H1 (cell line): ENCODE measurements around the gene GP5. TPM values are rescaled to one million over a fixed set of nuclear protein-coding genes. Genes with fewer than 3 reads are reported as not detected.

Experiments used
- CTCF ChIA-PET: fragments of 300-600 bp; sonication (Branson Sonifier 250); formaldehyde crosslinking; loops from one replicate; lab custom pipeline; 2021; ENCODE audit not compliant: partially characterized antibody; lab: Charles Lee
- POLR2A ChIA-PET: fragments of 300-600 bp; sonication (Branson Sonifier 250); formaldehyde crosslinking; loops from one replicate; lab custom pipeline; 2021; ENCODE audit warnings: inconsistent platforms; ENCODE audit not compliant: partially characterized antibody; lab: Charles Lee
- DNase-seq, 2 experiments: peaks; one replicate each; pipeline versions ENCODE4 v3.0.0 to v3.0.0-alpha.2; 2010 to 2022; ENCODE audit warnings: low spot score in 2 of 2, low read depth in 1 of 2, mixed read lengths in 1 of 2
- FAIRE-seq: peaks from 2 replicates; lab custom pipeline; 2011; peaks lifted over from hg19 to GRCh38; lab: Jason Lieb, UNC
- H2AFZ ChIP-seq: 2 replicates; pipeline ENCODE4 v1.8.1; 2012; ENCODE audit warnings: low read length, inconsistent platforms
- H2AK5ac ChIP-seq: 2 replicates; pipeline ENCODE4 v1.6.1; 2013; ENCODE audit warnings: low read depth, low read length
- H2BK120ac ChIP-seq: replicated peaks from 2 replicates; pipeline ENCODE3; 2013; ENCODE audit warnings: low read depth, low read length, inconsistent platforms
- H2BK12ac ChIP-seq: 2 replicates; pipeline ENCODE4 v1.6.1; 2013; ENCODE audit warnings: low read depth, low read length
- H2BK15ac ChIP-seq: 2 replicates; pipeline ENCODE4 v1.6.1; 2013; ENCODE audit warnings: low read length
- H2BK20ac ChIP-seq: 2 replicates; pipeline ENCODE4 v1.6.1; 2013; ENCODE audit warnings: low read length
- H2BK5ac ChIP-seq: 2 replicates; pipeline ENCODE4 v1.6.1; 2013; ENCODE audit warnings: low read depth, low read length
- H3K14ac ChIP-seq: 2 replicates; pipeline ENCODE4 v1.6.1; 2013; ENCODE audit warnings: inconsistent platforms; ENCODE audit not compliant: insufficient read length
- H3K18ac ChIP-seq: 2 replicates; pipeline ENCODE4 v1.6.1; 2013; ENCODE audit warnings: low read length; ENCODE audit errors: extremely low read depth
- H3K23ac ChIP-seq: 2 replicates; pipeline ENCODE4 v1.6.1; 2013; ENCODE audit warnings: inconsistent platforms; ENCODE audit not compliant: insufficient read length
- H3K23me2 ChIP-seq: 2 replicates; pipeline ENCODE4 v1.6.1; 2013; ENCODE audit warnings: low read depth, low read length
- H3K27ac ChIP-seq: 2 replicates; pipeline ENCODE4 v1.6.1; 2011; ENCODE audit warnings: low read depth, low read length, inconsistent platforms
- H3K27me3 ChIP-seq, 4 experiments: replicated peaks in 1 of 4; 1 replicate in 1 of 4; 2 replicates in 3 of 4; pipeline versions ENCODE4 v1.6.1 to v1.8.1; 2011 to 2013; ENCODE audit warnings: low read length in 3 of 4, mild to moderate bottlenecking in 3 of 4, inconsistent platforms in 2 of 4, mixed read lengths in 2 of 4, moderate library complexity in 1 of 4; ENCODE audit not compliant: control insufficient read depth in 3 of 4, insufficient read depth in 3 of 4; ENCODE audit errors: extremely low read depth in 1 of 4
- H3K36me3 ChIP-seq, 4 experiments: 2 replicates each; pipeline versions ENCODE4 v1.6.1 to v1.8.1; 2011 to 2013; ENCODE audit warnings: mild to moderate bottlenecking in 4 of 4, low read length in 3 of 4, moderate library complexity in 2 of 4, control low read depth in 1 of 4, inconsistent platforms in 1 of 4; ENCODE audit not compliant: insufficient read depth in 4 of 4, control insufficient read depth in 2 of 4
- H3K4ac ChIP-seq: replicated peaks from 2 replicates; pipeline ENCODE3; 2013; ENCODE audit warnings: low read length, low read depth, mixed read lengths, inconsistent platforms; ENCODE audit not compliant: insufficient read length
- H3K4me1 ChIP-seq, 4 experiments: replicated peaks in 1 of 4; 1 replicate in 1 of 4; 2 replicates in 3 of 4; pipeline versions ENCODE4 v1.6.1 to v1.8.1; 2011 to 2013; ENCODE audit warnings: low read length in 3 of 4, inconsistent platforms in 2 of 4, mixed read lengths in 1 of 4; ENCODE audit not compliant: insufficient read depth in 4 of 4, control insufficient read depth in 3 of 4
- H3K4me2 ChIP-seq, 2 experiments: 2 replicates each; pipeline versions ENCODE4 v1.6.1 to v1.8.1; 2011 to 2013; ENCODE audit warnings: low read depth in 2 of 2, low read length in 2 of 2, control low read depth in 1 of 2, inconsistent platforms in 1 of 2, mild to moderate bottlenecking in 1 of 2; ENCODE audit not compliant: insufficient read depth in 1 of 2
- H3K4me3 ChIP-seq, 4 experiments: fragments of 200-600, 300-600 bp in 1 of 4; sonication (generic), shearing (Covaris generic), sonication (Bioruptor Twin) in 1 of 4; 2 replicates each; pipeline versions ENCODE4 v1.5.1 to v1.8.1; 2011 to 2016; ENCODE audit warnings: low read length in 4 of 4, low read depth in 3 of 4, control low read depth in 2 of 4, inconsistent platforms in 2 of 4, mild to moderate bottlenecking in 2 of 4, mixed read lengths in 1 of 4, moderate library complexity in 1 of 4; ENCODE audit not compliant: insufficient read depth in 2 of 4; ENCODE audit errors: extremely low read depth in 1 of 4
- H3K56ac ChIP-seq: replicated peaks from 2 replicates; pipeline ENCODE3; 2013; ENCODE audit warnings: low read depth, mild to moderate bottlenecking, mixed read lengths, low read length, inconsistent platforms; ENCODE audit not compliant: insufficient read length
- H3K79me1 ChIP-seq: 2 replicates; pipeline ENCODE4 v1.6.1; 2013; ENCODE audit warnings: low read depth, low read length, control low read depth
- H3K79me2 ChIP-seq, 2 experiments: 2 replicates each; pipeline versions ENCODE4 v1.6.1 to v1.8.1; 2012 to 2013; ENCODE audit warnings: low read length in 2 of 2, mild to moderate bottlenecking in 2 of 2, inconsistent platforms in 1 of 2; ENCODE audit not compliant: insufficient read depth in 2 of 2, control insufficient read depth in 1 of 2
- H3K9ac ChIP-seq, 4 experiments: replicated peaks in 1 of 4; 1 replicate in 1 of 4; 2 replicates in 3 of 4; pipeline versions ENCODE4 v1.6.1 to v1.8.1; 2011 to 2013; ENCODE audit warnings: low read depth in 3 of 4, low read length in 3 of 4, control low read depth in 2 of 4, mild to moderate bottlenecking in 2 of 4, moderate library complexity in 2 of 4, inconsistent platforms in 1 of 4; ENCODE audit errors: extremely low read depth in 1 of 4
- H3K9me3 ChIP-seq, 2 experiments: 2 replicates each; pipeline versions ENCODE4 v1.6.1 to v1.8.1; 2012 to 2013; ENCODE audit warnings: mild to moderate bottlenecking in 2 of 2, moderate library complexity in 2 of 2, control low read depth in 1 of 2, inconsistent platforms in 1 of 2, low read depth in 1 of 2, low read length in 1 of 2, mixed read lengths in 1 of 2; ENCODE audit not compliant: insufficient read depth in 2 of 2
- H4K20me1 ChIP-seq, 2 experiments: replicated peaks in 1 of 2; 2 replicates each; pipeline versions ENCODE3 to v1.8.1; 2011 to 2013; ENCODE audit warnings: inconsistent platforms in 2 of 2, low read length in 2 of 2, mild to moderate bottlenecking in 1 of 2; ENCODE audit not compliant: insufficient read depth in 2 of 2, control insufficient read depth in 1 of 2
- H4K5ac ChIP-seq: 2 replicates; pipeline ENCODE4 v1.6.1; 2013; ENCODE audit warnings: low read length, low read depth, mixed read lengths, inconsistent platforms; ENCODE audit not compliant: insufficient read length
- H4K8ac ChIP-seq: 2 replicates; pipeline ENCODE4 v1.8.0; 2013; ENCODE audit warnings: mild to moderate bottlenecking, moderate library complexity, low read length, inconsistent platforms; ENCODE audit not compliant: insufficient read depth; ENCODE audit errors: extremely low read depth
- H4K91ac ChIP-seq: replicated peaks from 2 replicates; pipeline ENCODE3; 2013; ENCODE audit warnings: low read length, mixed read lengths, inconsistent platforms; ENCODE audit not compliant: insufficient read length
- CHD7 ChIP-seq: fragments of 300-600 bp; sonication (generic); IDR thresholded peaks from 2 replicates; pipeline ENCODE4 v1.7.1; 2012; ENCODE audit warnings: low read length, moderate library complexity, mild to moderate bottlenecking, inconsistent platforms; ENCODE audit not compliant: insufficient replicate concordance
- polyA plus RNA-seq, 7 experiments: library from polyadenylated mRNA; depleted of rRNA in 3 of 7; stranded (reverse) in 5 of 7; unstranded in 2 of 7; fragments of >200 nt in 5 of 7; fragments of 200-250 nt in 2 of 7; gene quantifications; 1 replicate in 5 of 7; 2 replicates in 1 of 7; 4 replicates in 1 of 7; pipeline versions ENCODE4 v1.2.1 to v1.2.3, GENCODE V29; 2011 to 2013; ENCODE audit warnings: missing spikeins in 2 of 7, mixed read lengths in 2 of 7
- total RNA-seq: library from RNA; stranded (reverse); fragmentation: NEBNext Ultra II Directional; extraction: Animal tissue kit (Norgen Biotek cat#: 25700); gene quantifications from 2 replicates; pipeline ENCODE4 v1.2.1, GENCODE V29; 2021

GP5 gene
- total and polyA plus RNA-seq, 2 of the 8 experiments (the other 6 are each of a cell fraction or from before 2014, with no cell fraction given): 0.13 to 0.14 TPM

- H4K8ac ChIP-seq: no peak overlapping the region
- no peaks in the 10 kb centered on the region for H4K20me1 ChIP-seq
- no peak overlapping the region for H2AFZ ChIP-seq
- H2BK12ac ChIP-seq: no peak overlapping the region
- no peak overlapping the region for H4K5ac ChIP-seq
- no peak overlapping the region for H3K56ac ChIP-seq
- no peaks in the 10 kb centered on the region for H3K79me2 ChIP-seq
- no peak for FAIRE-seq
- no peak overlapping the region for H3K23ac ChIP-seq
- DNase-seq: no peak
- H2AK5ac ChIP-seq: no peak overlapping the region
- H2BK20ac ChIP-seq: no peak overlapping the region
- no peak overlapping the region for H2BK5ac ChIP-seq
- H3K27me3 ChIP-seq: peaks cover 0 to 2% (median under 1%) of the 10 kb centered on the region in 4 experiments; a peak in 3 of 7 replicates
- no peaks in the 10 kb centered on the region for H3K36me3 ChIP-seq
- no peak overlapping the region for H3K4me2 ChIP-seq
- H3K14ac ChIP-seq: no peak overlapping the region
- H3K4me1 ChIP-seq: 0 out of 7 replicates have a peak, but pooled peaks cover 0 to under 1% (median 0%) of the 10 kb centered on the region in 4 experiments
- no peak overlapping the region for H2BK15ac ChIP-seq
- no peak overlapping the region for H3K4me3 ChIP-seq
- H3K4ac ChIP-seq: no peak overlapping the region
- H3K27ac ChIP-seq: no peak overlapping the region
- H4K91ac ChIP-seq: no peak overlapping the region
- POLR2A ChIA-PET: no interaction called here
- H3K79me1 ChIP-seq: no peaks in the 10 kb centered on the region
- no peak overlapping the region for H3K9ac ChIP-seq
- no peaks in the 10 kb centered on the region for H3K23me2 ChIP-seq
- CTCF ChIA-PET: interaction anchor here (1.3 to 1.5 kb wide), 2 partner anchors 21 to 52 kb away, joined by 3 to 4 read pairs; partner anchors contain the start of gene LRRC15
- no peak overlapping the region for H2BK120ac ChIP-seq
- H3K9me3 ChIP-seq: peaks cover 0 to 4% of the 10 kb centered on the region in 2 experiments; a peak in 1 of 4 replicates
- H3K18ac ChIP-seq: no peak overlapping the region
- no peak for TF ChIP-seq CHD7
Measured at GRCh38 chr3:194390835-194391234, 8.2 kb downstream of the GP5 start.
